ENCODE results near the gene C10orf53. TPM values are rescaled to one million over a fixed set of nuclear protein-coding genes. Genes with fewer than 3 reads are reported as not detected.

The C10orf53 gene
- total RNA-seq, 1 donor from 2014 or later: not detected

GRCh38 chr10:49737474-49738201 lies 58.2 kb downstream of the C10orf53 start:
- DNase-seq (ENCODE audit: low spot score): no peak

- peak; percentile 8 for DNase-seq (ENCODE audit: low spot score)
Measured at GRCh38 chr10:49738616-49739360, 59.3 kb downstream of the C10orf53 start.

DNA sequence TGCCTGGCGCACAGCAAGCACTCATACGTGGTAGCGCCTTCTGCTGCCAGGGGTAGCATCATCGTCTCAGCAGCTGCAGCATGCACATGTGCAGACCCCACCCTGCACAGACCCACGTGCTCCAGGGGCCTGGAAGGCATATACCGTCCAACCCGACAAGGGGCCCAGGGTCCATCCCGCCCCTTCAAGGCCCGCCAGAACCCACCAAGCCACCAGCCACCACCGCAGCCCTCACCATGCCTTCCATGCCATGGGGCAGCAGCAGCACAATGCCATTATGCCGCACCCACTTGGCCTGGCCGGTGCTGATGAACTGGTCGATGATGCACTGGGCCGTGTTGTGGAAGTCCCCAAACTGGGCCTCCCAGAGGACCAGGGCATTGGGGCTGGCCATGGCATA lies 60.0 kb downstream of the C10orf53 start:
- peak; percentile 8 for DNase-seq (ENCODE audit: low spot score)

DNA sequence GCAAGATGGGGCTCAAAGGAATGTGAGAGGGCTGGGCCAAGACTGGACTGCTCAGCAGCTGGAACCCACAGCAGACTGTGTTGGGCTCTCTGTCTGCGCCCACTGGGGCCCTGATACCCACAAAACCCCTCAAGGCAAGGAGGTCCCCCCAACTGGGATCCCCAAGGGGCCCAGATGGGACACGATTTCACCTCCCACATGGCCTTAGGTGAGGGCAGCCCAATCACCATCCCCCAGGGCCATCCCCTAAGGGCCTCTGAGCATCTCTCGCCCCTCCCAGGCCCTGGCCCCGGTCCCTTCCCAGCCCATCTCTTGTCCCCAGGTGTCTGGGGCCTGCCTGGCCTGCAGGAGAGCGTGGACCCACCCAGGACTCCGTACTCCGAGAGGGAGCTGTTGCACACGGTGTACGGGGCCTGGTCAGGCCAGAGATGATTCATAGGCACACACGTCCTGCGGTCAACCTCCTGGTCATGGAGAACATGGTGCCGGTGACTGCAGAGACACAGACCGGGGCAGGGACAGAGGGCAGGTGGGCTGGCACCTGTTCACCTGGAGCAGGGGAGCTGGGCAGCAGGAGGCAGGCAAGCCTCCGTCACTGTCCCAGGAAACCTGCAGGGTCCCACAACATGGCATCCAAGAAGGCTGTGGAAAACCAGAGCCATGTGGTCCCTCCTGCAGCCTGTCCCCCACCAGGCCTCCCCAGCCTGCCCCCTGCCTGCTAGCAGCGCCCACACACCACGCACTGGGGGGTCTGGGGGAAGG lies 61.1 kb downstream of the C10orf53 start:
- no peak for DNase-seq (ENCODE audit: low spot score)

DNA sequence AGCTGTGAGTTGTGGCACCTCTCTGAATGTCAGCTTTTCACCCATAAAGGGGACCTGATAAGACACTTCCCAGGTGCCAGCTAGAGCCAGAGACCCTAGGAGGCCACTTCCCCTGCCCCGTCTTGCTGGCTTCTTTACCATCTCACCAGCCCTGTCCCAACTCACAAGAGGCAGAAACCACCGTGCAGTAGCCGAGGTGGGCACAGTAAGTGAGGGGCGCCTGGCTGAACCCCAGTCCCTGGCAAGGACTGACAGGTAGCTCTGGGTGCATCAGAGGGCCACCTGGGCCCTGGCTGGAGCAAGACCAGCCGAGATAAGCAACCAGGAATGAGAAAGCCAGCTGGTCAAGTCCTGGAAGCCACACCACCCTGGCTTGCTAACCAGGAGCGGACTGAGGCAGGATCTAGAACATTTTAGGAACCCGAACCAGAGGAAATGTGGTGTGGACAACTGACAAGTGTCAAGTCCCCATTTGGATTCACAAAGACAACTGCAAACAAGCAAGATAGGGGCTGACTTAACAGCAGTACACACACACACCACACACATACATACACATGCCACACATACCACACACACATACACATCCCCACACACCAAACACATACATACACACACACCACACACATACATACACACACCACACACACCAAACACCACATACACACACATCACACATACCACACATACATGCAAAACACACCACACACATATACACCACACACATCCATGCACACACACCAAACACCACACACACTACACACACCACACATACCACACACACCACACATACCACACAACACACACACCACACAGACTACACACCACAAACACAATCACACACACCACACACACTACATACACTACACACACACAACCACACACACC lies 61.9 kb downstream of the C10orf53 start:
- no peak for DNase-seq (ENCODE audit: low spot score)

DNA sequence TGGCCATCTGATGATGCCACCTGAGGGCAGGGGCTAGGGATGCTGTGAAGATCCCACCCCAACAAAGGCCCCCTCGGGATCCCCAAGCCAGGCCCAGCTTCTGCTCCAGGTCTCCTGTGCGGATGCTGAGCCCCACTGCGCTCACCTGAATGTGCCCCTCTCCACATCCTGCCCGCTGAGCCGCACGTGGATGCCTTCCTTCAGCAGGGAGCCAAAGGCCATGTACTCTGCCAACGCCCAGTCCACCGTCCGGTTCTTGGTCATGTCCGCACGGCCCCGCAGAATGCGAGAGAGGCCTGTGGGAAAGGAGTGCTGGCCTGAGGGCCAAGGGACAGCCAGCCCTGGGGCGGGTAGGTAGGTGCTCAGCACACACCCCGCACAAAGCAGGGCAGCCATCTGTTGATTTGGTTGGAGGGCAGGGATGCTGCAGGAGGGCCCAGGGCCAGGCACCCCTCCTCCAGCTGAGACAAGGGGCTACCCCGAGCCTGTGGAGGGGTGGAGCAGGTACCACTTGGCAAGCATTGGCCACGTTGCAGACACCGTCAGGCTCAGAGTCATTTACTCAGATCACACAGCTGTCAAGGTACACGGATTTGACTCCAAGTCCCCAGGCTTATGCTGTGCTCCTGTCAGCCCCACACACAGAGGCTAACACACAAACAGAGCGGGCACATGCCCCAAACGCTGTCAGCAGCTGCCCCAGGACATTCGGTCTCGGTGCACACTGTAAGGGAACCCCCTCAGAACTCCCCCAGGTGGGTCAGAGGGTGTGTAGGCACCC lies 63.4 kb downstream of the C10orf53 start:
- DNase-seq (ENCODE audit: low spot score): no peak

DNA sequence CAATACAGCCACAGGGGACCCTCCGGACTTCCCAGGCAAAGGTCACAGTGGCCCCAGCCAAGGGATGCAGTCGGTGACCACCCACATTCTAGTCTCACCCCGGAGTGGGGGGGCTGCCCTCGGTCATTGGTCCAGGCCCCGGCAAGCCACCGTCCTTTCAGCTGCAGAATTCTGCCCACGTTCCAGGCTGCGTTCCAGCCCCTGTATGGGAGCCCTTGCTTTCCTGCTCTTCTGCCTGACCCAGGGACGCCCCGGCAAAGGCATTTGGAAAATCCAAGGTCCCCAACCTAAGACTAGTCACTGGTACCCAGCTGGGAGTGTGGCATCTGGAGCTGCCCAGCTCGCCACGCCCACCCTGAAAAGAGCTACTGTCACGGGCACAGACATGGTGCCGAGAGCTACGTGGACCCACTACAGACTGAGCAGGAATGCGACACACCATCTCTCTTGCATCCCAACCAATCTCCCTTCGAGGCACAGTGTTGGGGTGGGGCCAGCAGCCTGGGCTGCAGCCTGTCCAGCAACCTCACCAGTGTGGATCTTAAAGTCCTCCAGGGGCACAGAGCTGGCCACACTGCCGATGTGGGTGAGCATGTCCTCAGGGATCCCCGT lies 64.1 kb downstream of the C10orf53 start:
- DNase-seq (ENCODE audit: low spot score): no peak

DNA sequence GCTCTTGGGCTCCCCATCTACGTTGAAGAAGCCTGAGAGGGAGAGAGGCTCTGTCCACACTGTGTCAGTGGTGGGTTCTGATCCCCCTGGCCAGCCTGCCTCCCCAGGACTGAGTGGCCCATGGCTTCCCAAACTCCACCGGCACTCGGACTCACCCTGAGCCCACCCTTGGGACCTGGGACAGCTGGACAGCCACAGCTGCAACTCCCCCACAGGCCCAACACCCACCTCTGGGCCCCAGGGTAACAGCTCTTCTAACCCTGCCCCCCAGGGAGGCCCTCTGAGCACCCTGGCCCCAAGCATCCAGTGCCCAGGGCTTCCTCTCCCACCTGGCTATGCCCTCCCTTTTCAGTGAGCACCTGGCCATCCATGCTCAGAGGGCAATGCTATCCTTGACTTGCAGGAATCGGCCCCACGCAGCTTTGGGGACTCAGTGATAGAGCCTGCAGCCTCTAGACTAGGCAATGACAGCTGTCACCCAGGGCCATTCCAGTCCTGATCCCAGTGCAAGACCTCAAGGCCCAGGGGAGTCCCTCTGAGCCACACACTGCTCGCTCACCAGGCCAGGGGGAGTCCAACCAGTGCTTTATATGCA lies 64.7 kb downstream of the C10orf53 start:
- no peak for DNase-seq (ENCODE audit: low spot score)

GRCh38 chr10:49744924-49745605 lies 65.6 kb downstream of the C10orf53 start:
- DNase-seq (ENCODE audit: low spot score): no peak

DNA sequence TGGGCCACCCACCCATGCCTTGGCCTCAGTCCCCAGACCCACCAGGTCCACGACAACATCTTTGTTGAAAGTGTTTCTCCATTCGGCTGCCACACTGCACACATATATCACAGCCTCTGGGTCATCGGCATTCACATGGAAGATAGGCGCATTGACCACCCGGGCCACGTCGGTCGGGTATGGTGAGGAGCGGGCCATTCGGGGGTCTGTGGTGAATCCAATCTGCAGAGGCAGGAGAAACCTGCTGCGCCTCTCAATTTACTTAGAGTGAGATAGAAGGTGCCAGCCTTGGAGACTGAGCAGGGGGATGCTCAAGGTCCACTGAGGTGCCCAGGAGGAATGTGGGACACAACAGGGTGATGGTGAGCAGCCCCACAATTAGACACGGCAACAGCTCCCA lies 66.3 kb downstream of the C10orf53 start:
- DNase-seq (ENCODE audit: low spot score): no peak

- DNase-seq (ENCODE audit: low spot score): peak; percentile 8
Measured at GRCh38 chr10:49746626-49747302, 67.3 kb downstream of the C10orf53 start.

Other genes with a start within 250 kb of the C10orf53 start
- 31.0 TPM for gene ERCC6, start 140.5 kb upstream of the C10orf53 start, total RNA-seq
- 0.20 TPM for gene SLC18A3, start 69.3 kb upstream of the C10orf53 start, total RNA-seq
- 0.86 TPM for gene CHAT, start 65.6 kb upstream of the C10orf53 start, total RNA-seq
- 5.3 TPM for gene OGDHL, start 82.7 kb downstream of the C10orf53 start, total RNA-seq